Chondrocyte (in vitro differentiated cells): ENCODE results near the gene TNIK. TPM values are rescaled to one million over a fixed set of nuclear protein-coding genes. Genes with fewer than 3 reads are reported as not detected.
"Not testable (repeated sequence)": the region's sequence is repeated elsewhere in the genome, so short reads cannot be mapped to it uniquely, and the experiment has no call there.

Experiments
- DNase-seq: peaks from one replicate; pipeline ENCODE4 v3.0.0; 2021; ENCODE audit warnings: mixed read lengths, low spot score
- H3K27ac Mint-ChIP-seq: one replicate; pipeline ENCODE4 v1.8.0; 2021; ENCODE audit warnings: mild to moderate bottlenecking, moderate library complexity, mixed read lengths; ENCODE audit not compliant: unreplicated experiment
- H3K27me3 Mint-ChIP-seq: 2 replicates; pipeline ENCODE4 v1.8.0; 2021; ENCODE audit warnings: low read depth, mixed read lengths
- H3K36me3 Mint-ChIP-seq: 2 replicates; pipeline ENCODE4 v1.8.0; 2021; ENCODE audit warnings: low read depth, mixed read lengths
- H3K4me1 Mint-ChIP-seq: 2 replicates; pipeline ENCODE4 v1.8.0; 2021; ENCODE audit warnings: low read depth, mild to moderate bottlenecking, mixed read lengths
- H3K4me3 Mint-ChIP-seq: one replicate; pipeline ENCODE4 v1.8.0; 2021; ENCODE audit warnings: mild to moderate bottlenecking, moderate library complexity, mixed read lengths; ENCODE audit not compliant: unreplicated experiment
- H3K9me3 Mint-ChIP-seq: 2 replicates; pipeline ENCODE4 v1.8.0; 2021; ENCODE audit warnings: low read depth, mixed read lengths
- CTCF ChIP-seq: fragments of 200-600 bp; sonication (generic); IDR thresholded peaks from 2 replicates; pipeline ENCODE4 v1.5.0; 2021; ENCODE audit warnings: antibody characterized with exemption, mild to moderate bottlenecking, moderate library complexity
- total RNA-seq: library from RNA; stranded (reverse); gene quantifications from 3 replicates; pipeline ENCODE4 v1.2.1, GENCODE V29; 2021

TNIK gene
- total RNA-seq, 1 donor from 2014 or later = 17.5 TPM

- Mint-ChIP-seq H3K27ac (no peak overlapping the region), H3K9me3 (no peaks in the 10 kb centered on the region), H3K27me3 (no peaks in the 10 kb centered on the region), H3K36me3 (no peaks in the 10 kb centered on the region), H3K4me3 (no peak overlapping the region), H3K4me1 (peaks cover 5% of the 10 kb centered on the region)
- no peak for TF ChIP-seq CTCF
- DNase-seq = no peak
Observed at GRCh38 chr3:171369156-171369555, 91.0 kb downstream of the TNIK start.

GRCh38 chr3:171366738-171367137 is 93.5 kb downstream of the TNIK start:
- not testable (repeated sequence) for H3K4me1 Mint-ChIP-seq, H3K4me3 Mint-ChIP-seq, DNase-seq, H3K9me3 Mint-ChIP-seq, H3K36me3 Mint-ChIP-seq, H3K27me3 Mint-ChIP-seq, H3K27ac Mint-ChIP-seq

GRCh38 chr3:171366043-171366442 is 94.2 kb downstream of the TNIK start:
- DNase-seq = no peak
- H3K27ac Mint-ChIP-seq = no peak overlapping the region
- peaks cover 5% of the 10 kb centered on the region for H3K4me1 Mint-ChIP-seq
- no peak for TF ChIP-seq CTCF
- no peaks in the 10 kb centered on the region for H3K36me3 Mint-ChIP-seq
- H3K4me3 Mint-ChIP-seq = no peak overlapping the region
- no peaks in the 10 kb centered on the region for H3K9me3 Mint-ChIP-seq
- H3K27me3 Mint-ChIP-seq = no peaks in the 10 kb centered on the region

- no peak overlapping the region for H3K4me3 Mint-ChIP-seq
- H3K9me3 Mint-ChIP-seq = no peaks in the 10 kb centered on the region
- no peak for TF ChIP-seq CTCF
- no peak overlapping the region for H3K27ac Mint-ChIP-seq
- DNase-seq = no peak
- H3K4me1 Mint-ChIP-seq = peaks cover 5% of the 10 kb centered on the region
- H3K36me3 Mint-ChIP-seq = no peaks in the 10 kb centered on the region
- no peaks in the 10 kb centered on the region for H3K27me3 Mint-ChIP-seq
Observed at GRCh38 chr3:171365489-171365888, 94.7 kb downstream of the TNIK start.

GRCh38 chr3:171364500-171364899 is 95.7 kb downstream of the TNIK start:
- TF ChIP-seq CTCF = no peak
- Mint-ChIP-seq H3K4me3 (no peak overlapping the region), H3K4me1 (peaks cover 5% of the 10 kb centered on the region), H3K27me3 (no peaks in the 10 kb centered on the region), H3K27ac (no peak overlapping the region), H3K36me3 (no peaks in the 10 kb centered on the region), H3K9me3 (no peaks in the 10 kb centered on the region)
- no peak for DNase-seq

GRCh38 chr3:171363202-171363601 is 97.0 kb downstream of the TNIK start:
- Mint-ChIP-seq H3K4me3 (no peak overlapping the region), H3K27ac (no peak overlapping the region), H3K27me3 (no peaks in the 10 kb centered on the region), H3K4me1 (peaks cover 10% of the 10 kb centered on the region), H3K36me3 (no peaks in the 10 kb centered on the region), H3K9me3 (no peaks in the 10 kb centered on the region)
- DNase-seq = no peak
- no peak for TF ChIP-seq CTCF
